Sigmoid colon (tissue), 7 donors: Measurements from ENCODE around the gene INPP5E. TPM values are rescaled to one million over a fixed set of nuclear protein-coding genes. Genes with fewer than 3 reads are reported as not detected.

ENCODE experiments used
- DNase-seq: peaks from one replicate; pipeline ENCODE4 v3.0.0-alpha.2; 2019
- H3K27ac ChIP-seq, 4 donors: fragments of 200-600 bp; sonication (generic); one replicate each; pipeline ENCODE4 v1.5.1; 2016 to 2019; ENCODE audit warnings: mild to moderate bottlenecking in 1 of 4
- H3K27me3 ChIP-seq, 3 donors: fragments of 200-600 bp; sonication (generic); one replicate each; pipeline ENCODE4 v1.5.1; 2019; ENCODE audit warnings: mild to moderate bottlenecking in 1 of 3
- H3K36me3 ChIP-seq, 4 donors: fragments of 200-600 bp; sonication (generic); one replicate each; pipeline ENCODE4 v1.5.1; 2016 to 2019
- H3K4me1 ChIP-seq, 4 donors: fragments of 200-600 bp; sonication (generic); one replicate each; pipeline ENCODE4 v1.5.1; 2017 to 2019
- H3K4me3 ChIP-seq, 4 donors: fragments of 200-600 bp; sonication (generic); one replicate each; pipeline ENCODE4 v1.5.1; 2017 to 2019; ENCODE audit warnings: mild to moderate bottlenecking in 2 of 4, moderate library complexity in 1 of 4
- H3K9me3 ChIP-seq, 4 donors: fragments of 200-600 bp in 3 of 4; sonication (generic) in 3 of 4; one replicate each; pipeline versions ENCODE4 v1.5.1 to v1.6.1; 2013 to 2019
- EP300 ChIP-seq, 4 donors: sonication (generic); formaldehyde crosslinking; IDR thresholded peaks; one replicate each; pipeline ENCODE4 v1.6.1; 2017; ENCODE audit warnings: antibody characterized with exemption in 4 of 4
- POLR2A ChIP-seq, 2 donors: fragments of 450-650 bp; IDR thresholded peaks; one replicate each; pipeline ENCODE4 v1.6.1; 2016; ENCODE audit warnings: antibody characterized with exemption in 2 of 2, mild to moderate bottlenecking in 2 of 2, moderate library complexity in 2 of 2
- POLR2AphosphoS5 ChIP-seq, 4 donors: sonication (generic); formaldehyde crosslinking; IDR thresholded peaks; one replicate each; pipeline ENCODE4 v1.6.1; 2017; ENCODE audit warnings: antibody characterized with exemption in 4 of 4
- WGBS, 2 donors: extraction: QIAGEN DNeasy Blood & Tissue Kit; methylation state at CpG; one replicate each; pipeline ENCODE4 v1.1.7; 2013; 5-methylcytosine and 5-hydroxymethylcytosine counted together
- intact Hi-C: fragments of 100-400 bp; cut with DNase I; formaldehyde crosslinking; loops from one replicate; pipeline ENCODE4 v1.15.1; 2023
- polyA plus RNA-seq, 3 donors: library from polyadenylated mRNA; stranded (reverse); fragments of 200-250 nt; gene quantifications; one replicate each; pipeline ENCODE4 v1.2.3, GENCODE V29; 2013
- total RNA-seq, 4 donors: library from RNA; depleted of rRNA; stranded (reverse); fragments of >200 nt; gene quantifications; one replicate each; pipeline ENCODE4 v1.1.0, GENCODE V29; 2016
- TF ChIP-seq, protein P1 (sequence below), 4 experiments: fragments of 450-650 bp in 3 of 4; fragments of 200-600 bp in 1 of 4; IDR thresholded peaks; one replicate each; pipeline ENCODE4 v1.5.1; 2016 to 2019; ENCODE audit warnings: antibody characterized with exemption in 4 of 4, mild to moderate bottlenecking in 3 of 4, moderate library complexity in 2 of 4
- donor health status: healthy with polysubstance abuse.
- donor health status: Bipolar disorder and iron deficiency.
- donor health status: healthy.

Gene INPP5E
- total and polyA plus RNA-seq, 7 donors = 1.8 to 12.2 (median 5.6) TPM

DNA sequence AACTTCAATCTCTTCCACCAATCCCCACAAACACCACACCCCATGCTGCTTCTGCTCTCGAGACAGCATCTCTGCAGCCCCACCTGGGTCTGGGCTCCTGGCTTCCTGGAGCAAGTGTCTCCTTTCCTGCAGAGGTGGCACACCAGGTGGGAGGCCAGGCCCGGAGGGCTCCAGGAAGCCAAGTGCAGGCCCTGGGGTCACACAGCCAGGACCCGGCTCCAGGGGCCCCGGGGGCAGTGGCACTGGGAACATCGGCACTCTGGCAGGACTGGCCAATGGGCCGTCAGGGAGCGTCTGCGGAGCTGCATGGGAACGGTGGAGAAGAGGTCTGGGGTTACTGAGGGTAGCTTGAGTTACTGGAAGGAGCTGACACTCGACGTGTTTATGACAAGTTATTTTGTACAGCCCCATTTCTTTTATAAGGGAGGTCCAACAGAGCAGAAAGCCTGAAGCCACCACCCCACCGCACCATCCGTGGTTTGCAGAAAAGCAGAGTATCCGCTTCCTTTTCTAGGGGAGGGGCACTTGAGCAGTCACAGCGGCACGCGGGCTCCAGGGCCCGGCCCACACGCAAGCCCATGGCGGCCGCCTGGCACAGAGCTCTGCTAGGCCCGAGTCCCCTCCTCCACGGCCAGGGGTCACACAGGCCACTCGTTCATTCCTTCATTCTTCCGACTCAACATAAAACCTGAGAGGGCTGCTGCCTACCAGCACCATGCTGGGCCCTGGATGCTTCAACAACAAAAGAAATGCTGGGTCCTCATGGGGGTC, 14.6 kb upstream of the INPP5E start:
- intact Hi-C loops = no loop called here
- 93% methylated on average over 25 of the region's 25 CpGs for WGBS, 2 donors

DNA sequence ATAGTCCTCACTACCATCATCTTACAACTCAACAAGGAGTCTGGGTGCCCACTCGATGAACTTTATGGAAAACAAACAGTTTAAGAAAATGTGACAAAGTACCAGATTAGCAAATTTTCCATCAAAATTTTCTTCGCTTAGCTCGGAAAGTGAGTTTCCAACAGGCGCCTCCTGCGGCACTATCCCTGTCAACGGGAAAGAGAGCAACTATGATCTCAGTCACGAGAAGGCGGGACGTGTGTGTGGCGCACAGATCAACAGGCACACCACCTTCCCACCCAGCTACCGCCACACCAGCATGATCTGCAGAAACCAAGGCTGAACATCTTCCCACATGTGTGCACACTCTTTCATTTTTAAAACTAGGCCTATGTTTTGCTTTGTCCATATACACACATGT, 13.7 kb upstream of the INPP5E start:
- Histone ChIP-seq H3K36me3 (peaks cover 54 to 97% (median 76%) of the 10 kb centered on the region in 4 donors), H3K9me3 (no peaks in the 10 kb centered on the region), H3K27ac (no peak overlapping the region), H3K4me1 (no peaks in the 10 kb centered on the region), H3K4me3 (no peak overlapping the region), H3K27me3 (no peaks in the 10 kb centered on the region)
- WGBS, 2 donors = 93 to 95% methylated on average over 11 of the region's 11 CpGs
- DNase-seq = no peak
- intact Hi-C loops = no loop called here
- TF ChIP-seq POLR2AphosphoS5 (IDR thresholded peaks at IDR 0.05) (no peak), POLR2A (IDR thresholded peaks at IDR 0.05) (no peak), EP300 (IDR thresholded peaks at IDR 0.05) (no peak)
- TF ChIP-seq, protein P1, sequence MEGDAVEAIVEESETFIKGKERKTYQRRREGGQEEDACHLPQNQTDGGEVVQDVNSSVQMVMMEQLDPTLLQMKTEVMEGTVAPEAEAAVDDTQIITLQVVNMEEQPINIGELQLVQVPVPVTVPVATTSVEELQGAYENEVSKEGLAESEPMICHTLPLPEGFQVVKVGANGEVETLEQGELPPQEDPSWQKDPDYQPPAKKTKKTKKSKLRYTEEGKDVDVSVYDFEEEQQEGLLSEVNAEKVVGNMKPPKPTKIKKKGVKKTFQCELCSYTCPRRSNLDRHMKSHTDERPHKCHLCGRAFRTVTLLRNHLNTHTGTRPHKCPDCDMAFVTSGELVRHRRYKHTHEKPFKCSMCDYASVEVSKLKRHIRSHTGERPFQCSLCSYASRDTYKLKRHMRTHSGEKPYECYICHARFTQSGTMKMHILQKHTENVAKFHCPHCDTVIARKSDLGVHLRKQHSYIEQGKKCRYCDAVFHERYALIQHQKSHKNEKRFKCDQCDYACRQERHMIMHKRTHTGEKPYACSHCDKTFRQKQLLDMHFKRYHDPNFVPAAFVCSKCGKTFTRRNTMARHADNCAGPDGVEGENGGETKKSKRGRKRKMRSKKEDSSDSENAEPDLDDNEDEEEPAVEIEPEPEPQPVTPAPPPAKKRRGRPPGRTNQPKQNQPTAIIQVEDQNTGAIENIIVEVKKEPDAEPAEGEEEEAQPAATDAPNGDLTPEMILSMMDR (IDR thresholded peaks at IDR 0.05) = no peak

More for the DNA sequence above, 14.6 kb upstream of the INPP5E start:
- peaks cover 56 to 97% (median 79%) of the 10 kb centered on the region in 4 donors for H3K36me3 ChIP-seq
- H3K27me3 ChIP-seq = no peaks in the 10 kb centered on the region
- H3K4me3 ChIP-seq = no peak overlapping the region
- H3K4me1 ChIP-seq = no peaks in the 10 kb centered on the region
- H3K9me3 ChIP-seq = no peaks in the 10 kb centered on the region
- TF ChIP-seq EP300 (IDR thresholded peaks at IDR 0.05) (no peak), POLR2AphosphoS5 (IDR thresholded peaks at IDR 0.05) (no peak), POLR2A (IDR thresholded peaks at IDR 0.05) (no peak)
- TF ChIP-seq, protein P1 (IDR thresholded peaks at IDR 0.05) = no peak
- DNase-seq = no peak
- no peak overlapping the region for H3K27ac ChIP-seq

DNA sequence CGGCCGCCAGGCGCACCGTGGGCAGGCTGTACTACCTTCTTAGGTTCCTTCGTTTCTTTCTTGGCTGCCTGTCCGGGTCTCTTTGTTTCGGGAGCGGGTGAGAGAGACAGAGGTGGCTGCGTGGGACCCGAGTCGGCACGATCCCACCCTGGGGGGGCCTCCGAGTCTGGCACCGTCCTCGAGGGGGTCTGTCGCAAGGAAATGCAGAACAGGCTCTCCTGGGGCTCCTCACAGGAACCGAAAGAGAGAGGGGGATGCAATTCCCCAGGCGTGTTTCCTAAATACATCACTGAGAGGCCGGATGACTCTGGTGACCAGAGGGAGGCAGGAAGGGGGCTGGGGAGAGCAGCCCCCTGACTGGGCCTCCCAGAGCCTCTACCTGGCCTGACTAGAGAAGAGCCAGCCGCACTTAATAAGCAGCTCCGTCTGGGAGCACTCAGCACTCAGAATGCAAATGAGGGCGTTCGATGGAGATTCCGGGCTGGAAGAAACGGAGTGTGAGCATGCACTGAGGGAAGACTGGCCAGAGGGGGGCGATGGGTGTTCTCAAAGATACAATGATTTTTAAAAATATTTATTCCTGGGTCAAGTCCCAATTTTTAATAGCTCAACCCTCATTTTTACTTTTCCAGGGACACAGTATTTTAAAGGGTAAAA, 11.7 kb upstream of the INPP5E start:
- H3K27ac ChIP-seq = no peak overlapping the region
- TF ChIP-seq EP300 (IDR thresholded peaks at IDR 0.05) (no peak), POLR2AphosphoS5 (IDR thresholded peaks at IDR 0.05) (no peak), POLR2A (IDR thresholded peaks at IDR 0.05) (no peak)
- TF ChIP-seq, protein P1 (IDR thresholded peaks at IDR 0.05) = no peak
- H3K36me3 ChIP-seq = peaks cover 59 to 97% (median 78%) of the 10 kb centered on the region in 4 donors
- WGBS, 2 donors = 94% methylated on average over 26 of the region's 26 CpGs
- H3K4me3 ChIP-seq = no peak overlapping the region
- intact Hi-C loops = no loop called here
- no peaks in the 10 kb centered on the region for H3K9me3 ChIP-seq
- no peak for DNase-seq
- no peaks in the 10 kb centered on the region for H3K4me1 ChIP-seq
- H3K27me3 ChIP-seq = no peaks in the 10 kb centered on the region

DNA sequence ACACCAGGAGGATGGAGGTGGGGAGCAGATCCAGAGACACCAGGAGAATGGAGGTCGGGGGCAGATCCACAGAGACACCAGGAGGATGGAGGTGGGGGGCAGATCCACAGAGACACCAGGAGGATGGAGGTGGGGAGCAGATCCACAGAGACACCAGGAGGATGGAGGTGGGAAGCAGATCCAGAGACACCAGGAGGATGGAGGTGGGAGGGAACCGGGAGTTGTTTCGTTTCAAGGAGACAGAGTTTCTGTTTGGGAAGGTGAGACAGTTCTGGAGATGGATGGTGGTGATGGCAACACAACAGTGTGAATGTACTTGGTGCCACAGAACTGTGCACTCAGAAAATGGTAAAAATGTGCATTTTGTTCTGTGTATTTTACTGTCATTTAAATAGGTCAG, 9.0 kb upstream of the INPP5E start:
- Histone ChIP-seq H3K27ac (no peak overlapping the region), H3K4me1 (no peaks in the 10 kb centered on the region), H3K4me3 (no peak overlapping the region), H3K27me3 (no peaks in the 10 kb centered on the region), H3K9me3 (no peaks in the 10 kb centered on the region), H3K36me3 (peaks cover 49 to 97% (median 66%) of the 10 kb centered on the region in 4 donors)
- TF ChIP-seq POLR2A (IDR thresholded peaks at IDR 0.05) = no peak
- TF ChIP-seq, protein P1 (IDR thresholded peaks at IDR 0.05) = no peak
- no peak for TF ChIP-seq POLR2AphosphoS5 (IDR thresholded peaks at IDR 0.05)
- TF ChIP-seq EP300 (IDR thresholded peaks at IDR 0.05) = no peak
- intact Hi-C loops = no loop called here
- 92% methylated on average over 3 of the region's 3 CpGs for WGBS, 2 donors
- DNase-seq = no peak
